Inflammatory macrophage (primary cell): ENCODE data around the gene CCL28.

ENCODE experiments used
- DNase-seq, 2 donors: peaks; one replicate each; pipeline ENCODE4 v3.0.0-alpha.2; 2020 to 2022

The CCL28 gene

DNA sequence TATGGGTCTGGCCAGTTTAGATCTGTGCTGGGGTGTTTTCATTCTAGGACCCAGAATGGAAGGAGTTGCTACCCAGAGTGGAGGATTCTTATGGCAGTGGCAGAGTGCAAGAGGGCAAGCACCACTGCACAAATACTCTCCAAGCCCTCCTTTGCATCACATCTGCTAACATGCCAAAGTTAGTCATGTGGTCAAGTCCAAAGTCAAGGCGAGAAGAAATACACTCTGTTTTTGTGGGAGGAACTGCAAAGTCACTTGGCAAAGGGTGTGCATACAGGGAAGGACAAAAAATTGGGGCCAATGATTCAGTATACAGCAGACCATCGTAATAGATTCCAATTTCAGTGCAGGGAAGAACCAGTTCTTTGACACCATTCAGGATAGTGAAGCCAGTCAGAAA is 55.1 kb downstream of the CCL28 start:
- no peak for DNase-seq

- DNase-seq: no peak
These were observed 57.4 kb downstream of the CCL28 start for GRCh38 chr5:43354774-43355173.

- DNase-seq: no peak
These were observed 58.5 kb downstream of the CCL28 start for GRCh38 chr5:43353668-43354067.

DNA sequence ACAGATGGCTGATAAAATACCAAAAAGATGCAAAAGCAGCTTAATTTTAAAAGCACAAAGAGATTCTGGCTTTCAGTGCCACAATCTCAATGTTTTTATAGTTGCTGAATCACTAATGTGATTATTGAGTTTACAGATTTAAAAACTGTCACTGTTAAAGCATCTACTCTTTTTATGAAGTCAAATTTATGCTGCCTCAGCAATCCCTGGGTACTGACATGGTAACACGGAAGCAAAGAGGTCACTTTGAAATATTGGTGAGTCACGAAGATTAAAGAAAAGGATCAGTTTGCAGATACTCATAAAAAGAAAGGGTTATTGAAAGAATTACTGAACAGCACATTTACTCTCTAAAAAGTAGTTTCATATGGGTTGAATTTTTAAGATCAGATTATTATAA is 59.3 kb downstream of the CCL28 start:
- no peak for DNase-seq

DNA sequence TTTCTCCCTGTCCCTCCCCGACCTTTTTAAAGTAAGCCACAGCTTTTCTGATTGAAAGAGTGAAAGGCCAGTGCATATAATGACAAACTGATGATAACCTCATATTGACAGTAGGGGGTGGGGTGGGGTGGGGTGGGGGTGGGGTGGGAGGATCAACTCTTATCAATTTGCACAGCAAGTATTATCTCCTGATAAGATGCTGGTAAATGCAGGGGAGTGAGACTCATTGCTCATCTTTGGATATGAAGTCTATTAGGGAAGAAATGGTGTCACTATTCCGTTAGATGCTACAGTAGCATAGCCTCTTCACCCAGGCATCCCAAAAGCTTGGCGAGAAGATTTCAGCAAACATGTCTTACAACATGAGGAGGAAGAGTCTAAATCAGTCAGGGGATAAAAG is 60.1 kb downstream of the CCL28 start:
- DNase-seq: no peak

- no peak for DNase-seq
These were observed 63.3 kb downstream of the CCL28 start for GRCh38 chr5:43348861-43349363.

DNA sequence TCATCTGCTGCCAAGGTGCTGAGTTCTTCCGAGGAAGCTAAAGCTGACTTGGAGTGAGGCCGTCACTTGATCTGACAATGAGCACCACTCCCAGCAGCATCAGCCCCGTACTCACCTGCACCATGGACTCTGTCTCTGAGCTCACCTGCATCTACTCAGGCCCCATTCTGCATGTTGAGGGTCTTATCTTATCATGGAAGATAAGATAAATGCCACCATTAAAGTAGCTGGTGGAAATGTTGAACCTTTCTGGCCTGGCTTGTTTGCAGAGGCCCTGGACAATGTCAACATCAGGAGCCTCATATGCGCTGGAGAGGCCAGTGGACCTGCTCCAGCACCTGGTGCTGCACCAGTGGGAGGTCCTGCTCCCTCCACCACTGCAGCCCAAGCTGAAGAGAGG is 64.0 kb downstream of the CCL28 start:
- DNase-seq: no peak

GRCh38 chr5:43338862-43339261 is 73.3 kb downstream of the CCL28 start:
- peak; percentile 88 to 95 for DNase-seq

GRCh38 chr5:43336159-43336558 is 76.0 kb downstream of the CCL28 start:
- no peak for DNase-seq

- DNase-seq: no peak
These were observed 76.5 kb downstream of the CCL28 start for GRCh38 chr5:43335681-43336080.

GRCh38 chr5:43332401-43332800 is 79.8 kb downstream of the CCL28 start:
- no peak for DNase-seq
